A673 (cell line): Measurements from ENCODE around the gene NINJ1. TPM values are rescaled to one million over a fixed set of nuclear protein-coding genes. Genes with fewer than 3 reads are reported as not detected.

Experiments
- BruUV-seq: library from RNA; stranded (reverse); fragments of 400-500 nt; replicated peaks from 2 replicates; lab custom pipeline; 2021; lab: Mats Ljungman, UMichigan
- CTCF ChIA-PET: fragments of 300-600 bp; sonication (Branson Sonifier 250); formaldehyde crosslinking; loops from one replicate; lab custom pipeline; 2022; ENCODE audit warnings: antibody characterized with exemption; lab: Charles Lee
- POLR2A ChIA-PET: fragments of 300-600 bp; sonication (Branson Sonifier 250); formaldehyde crosslinking; loops from one replicate; lab custom pipeline; 2022; ENCODE audit warnings: antibody characterized with exemption; ENCODE audit not compliant: low non-redundant PET; lab: Charles Lee
- DNase-seq: peaks from one replicate; pipeline ENCODE4 v3.0.0-alpha.2; 2015; ENCODE audit warnings: low spot score
- H3K27ac ChIP-seq: fragments of 200-600 bp; sonication (generic); 2 replicates; pipeline ENCODE4 v1.5.1; 2016; ENCODE audit warnings: mixed run types, low read depth, mild to moderate bottlenecking, mixed read lengths, antibody characterized with exemption, low read length; ENCODE audit not compliant: poor library complexity, severe bottlenecking
- H3K27me3 ChIP-seq: fragments of 200-600 bp; sonication (generic); replicated peaks from 2 replicates; pipeline ENCODE4 v1.6.1; 2017; ENCODE audit warnings: mixed run types, low read depth, mild to moderate bottlenecking, mixed read lengths, antibody characterized with exemption, low read length; ENCODE audit not compliant: insufficient read depth, poor library complexity
- H3K36me3 ChIP-seq: fragments of 200-600 bp; sonication (generic); 2 replicates; pipeline ENCODE4 v1.6.1; 2016; ENCODE audit warnings: mixed run types, mild to moderate bottlenecking, mixed read lengths, antibody characterized with exemption, low read length; ENCODE audit not compliant: insufficient read depth, poor library complexity, severe bottlenecking
- H3K4me1 ChIP-seq: fragments of 200-600 bp; sonication (generic); 2 replicates; pipeline ENCODE4 v1.6.1; 2017; ENCODE audit warnings: mixed run types, mild to moderate bottlenecking, mixed read lengths, antibody characterized with exemption, low read length; ENCODE audit not compliant: insufficient read depth, poor library complexity, severe bottlenecking
- H3K4me3 ChIP-seq: fragments of 200-600 bp; sonication (generic); 2 replicates; pipeline ENCODE4 v1.5.1; 2016; ENCODE audit warnings: low read depth, mixed run types, mild to moderate bottlenecking, mixed read lengths, low read length; ENCODE audit not compliant: poor library complexity, severe bottlenecking
- H3K9me3 ChIP-seq: fragments of 200-600 bp; sonication (generic); 2 replicates; pipeline ENCODE4 v1.6.1; 2016; ENCODE audit warnings: mixed run types, low read depth, mild to moderate bottlenecking, mixed read lengths, antibody characterized with exemption, low read length; ENCODE audit not compliant: poor library complexity, severe bottlenecking
- EZH2 ChIP-seq: fragments of 200-600 bp; sonication (generic); IDR thresholded peaks from 2 replicates; pipeline ENCODE4 v1.6.1; 2017; ENCODE audit warnings: borderline replicate concordance, low read depth, mild to moderate bottlenecking, mixed read lengths, antibody characterized with exemption, low read length; ENCODE audit not compliant: poor library complexity, severe bottlenecking
- intact Hi-C: fragments of 100-400 bp; cut with micrococcal nuclease; formaldehyde crosslinking; loops from one replicate; pipeline ENCODE4 v1.10.0; 2022; ENCODE audit not compliant: unreplicated experiment
- total RNA-seq: library from RNA; stranded (reverse); gene quantifications from 2 replicates; pipeline ENCODE4 v1.2.3, GENCODE V29; 2021
- TF ChIP-seq, protein P1 (sequence below): fragments of 300-800, 200-600 bp; sonication (generic); conservative IDR thresholded peaks from 2 replicates; pipeline ENCODE4 v1.5.1; 2017; ENCODE audit warnings: low read depth, mild to moderate bottlenecking, antibody characterized with exemption, low read length, moderate library complexity, mixed read lengths

Gene NINJ1
- total RNA-seq, 1 experiment from 2014 or later: 9.2 TPM

DNA sequence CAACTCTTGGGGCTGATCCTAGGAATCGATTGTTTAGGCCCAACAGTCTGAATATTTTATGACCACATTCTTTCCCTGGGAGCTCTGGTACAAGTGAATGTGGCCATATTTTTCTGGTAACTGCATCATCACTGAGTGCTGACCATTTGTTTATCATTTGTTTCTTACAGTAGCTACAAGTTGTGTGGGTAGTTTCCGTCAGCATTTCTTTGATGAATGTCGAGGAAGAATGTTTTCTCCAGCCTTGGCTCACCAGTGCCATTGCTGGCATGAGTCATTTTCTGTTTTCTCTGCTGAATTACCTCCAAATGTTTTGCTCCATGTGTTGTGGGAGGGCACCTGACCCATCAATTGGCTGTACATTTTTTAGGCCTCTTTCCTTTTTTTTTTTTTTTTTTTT is 52.1 kb downstream of the NINJ1 start:
- Histone ChIP-seq H3K27me3 (no peaks in the 10 kb centered on the region), H3K27ac (no peak overlapping the region), H3K4me1 (no peaks in the 10 kb centered on the region), H3K9me3 (no peaks in the 10 kb centered on the region), H3K4me3 (no peak overlapping the region), H3K36me3 (no peaks in the 10 kb centered on the region)
- ChIA-PET CTCF (no interaction called here), POLR2A (no interaction called here)
- intact Hi-C loops: no loop called here
- TF ChIP-seq EZH2: no peak
- TF ChIP-seq, protein P1, sequence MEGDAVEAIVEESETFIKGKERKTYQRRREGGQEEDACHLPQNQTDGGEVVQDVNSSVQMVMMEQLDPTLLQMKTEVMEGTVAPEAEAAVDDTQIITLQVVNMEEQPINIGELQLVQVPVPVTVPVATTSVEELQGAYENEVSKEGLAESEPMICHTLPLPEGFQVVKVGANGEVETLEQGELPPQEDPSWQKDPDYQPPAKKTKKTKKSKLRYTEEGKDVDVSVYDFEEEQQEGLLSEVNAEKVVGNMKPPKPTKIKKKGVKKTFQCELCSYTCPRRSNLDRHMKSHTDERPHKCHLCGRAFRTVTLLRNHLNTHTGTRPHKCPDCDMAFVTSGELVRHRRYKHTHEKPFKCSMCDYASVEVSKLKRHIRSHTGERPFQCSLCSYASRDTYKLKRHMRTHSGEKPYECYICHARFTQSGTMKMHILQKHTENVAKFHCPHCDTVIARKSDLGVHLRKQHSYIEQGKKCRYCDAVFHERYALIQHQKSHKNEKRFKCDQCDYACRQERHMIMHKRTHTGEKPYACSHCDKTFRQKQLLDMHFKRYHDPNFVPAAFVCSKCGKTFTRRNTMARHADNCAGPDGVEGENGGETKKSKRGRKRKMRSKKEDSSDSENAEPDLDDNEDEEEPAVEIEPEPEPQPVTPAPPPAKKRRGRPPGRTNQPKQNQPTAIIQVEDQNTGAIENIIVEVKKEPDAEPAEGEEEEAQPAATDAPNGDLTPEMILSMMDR: no peak
- DNase-seq: no peak
- no TSS peak for BruUV-seq

DNA sequence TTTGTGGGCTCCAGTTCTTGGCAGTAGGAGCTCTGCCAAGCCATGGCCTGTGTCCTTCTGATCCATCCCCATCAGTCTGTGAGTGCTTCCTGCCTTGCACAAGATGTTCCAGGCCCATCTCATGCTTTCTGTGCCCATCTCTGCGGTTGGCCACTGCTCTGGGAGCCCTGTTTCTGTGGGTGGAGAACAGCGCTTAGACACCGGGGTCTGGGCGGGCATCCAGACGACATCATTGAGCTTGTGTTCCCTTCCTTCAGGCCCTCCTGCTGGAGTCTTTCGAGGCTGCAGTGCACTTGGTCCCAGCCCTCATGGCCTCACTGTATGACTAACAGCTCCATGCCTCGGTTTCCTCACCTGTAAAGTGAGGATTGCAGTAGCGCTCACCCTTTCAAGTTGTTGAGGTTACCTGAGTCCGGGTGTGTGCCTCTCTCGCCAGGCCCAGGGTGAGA is 52.9 kb downstream of the NINJ1 start:
- H3K4me3 ChIP-seq: no peak overlapping the region
- BruUV-seq: no TSS peak

DNA sequence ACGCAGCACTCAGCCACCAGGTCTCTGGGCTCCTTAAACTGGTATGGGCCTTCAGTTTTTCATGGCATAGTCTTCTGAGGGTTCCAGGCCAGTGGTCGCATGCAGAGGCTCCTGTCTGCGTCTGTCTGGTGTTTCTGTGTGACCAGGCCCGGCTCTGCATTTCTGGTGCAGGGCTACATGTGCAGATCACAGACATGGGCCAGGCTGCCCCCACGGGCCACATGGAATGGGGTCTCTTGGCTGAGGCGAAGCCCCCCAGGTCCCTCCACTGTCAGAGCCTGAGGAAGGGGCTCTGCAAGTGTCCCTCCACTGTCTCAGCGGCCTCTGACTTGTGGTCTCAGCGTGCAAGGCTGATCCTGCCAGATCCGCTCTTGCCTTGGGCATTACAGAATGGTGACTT is 53.6 kb downstream of the NINJ1 start:
- Histone ChIP-seq H3K4me3 (no peak overlapping the region), H3K4me1 (no peaks in the 10 kb centered on the region), H3K27ac (no peak overlapping the region), H3K36me3 (no peaks in the 10 kb centered on the region), H3K27me3 (no peaks in the 10 kb centered on the region), H3K9me3 (no peaks in the 10 kb centered on the region)
- POLR2A ChIA-PET: no interaction called here
- intact Hi-C loops: no loop called here
- CTCF ChIA-PET: no interaction called here
- no peak for TF ChIP-seq EZH2
- TF ChIP-seq, protein P1: no peak
- BruUV-seq: no TSS peak
- no peak for DNase-seq

More for the DNA sequence above, 52.9 kb downstream of the NINJ1 start:
- Histone ChIP-seq H3K4me1 (no peaks in the 10 kb centered on the region), H3K9me3 (no peaks in the 10 kb centered on the region), H3K27ac (no peak overlapping the region), H3K36me3 (no peaks in the 10 kb centered on the region), H3K27me3 (no peaks in the 10 kb centered on the region)
- DNase-seq: no peak
- ChIA-PET CTCF (no interaction called here), POLR2A (interaction anchor here (0.6 kb wide), 1 partner anchor 513 kb away, joined by 3 read pairs; no protein-coding TSS in a partner anchor)
- intact Hi-C loops: no loop called here
- TF ChIP-seq, protein P1: no peak
- no peak for TF ChIP-seq EZH2
